K562 (cell line): ENCODE measurements around the gene LAMA2. TPM values are rescaled to one million over a fixed set of nuclear protein-coding genes. Genes with fewer than 3 reads are reported as not detected.

Experiments used
- BRD4 ChIP-seq: fragments of 200-600 bp; sonication (generic); IDR thresholded peaks from 2 replicates; pipeline ENCODE4 v1.6.1; 2017; ENCODE audit warnings: inconsistent platforms
- FOXK2 ChIP-seq, 2 experiments: fragments of 450-650 bp; IDR thresholded peaks in 1 of 2; conservative IDR thresholded peaks in 1 of 2; 2 replicates each; pipeline ENCODE4 v1.6.1; 2016; ENCODE audit warnings: low read depth in 2 of 2, mild to moderate bottlenecking in 1 of 2
- FOXP4 ChIP-seq: sonication (generic); formaldehyde crosslinking; IDR thresholded peaks from 2 replicates; pipeline ENCODE4 v1.8.0; 2022; ENCODE audit warnings: mild to moderate bottlenecking, missing genetic modification reagents, borderline replicate concordance
- FUS ChIP-seq: fragments of 200-400 bp; formaldehyde crosslinking; optimal IDR thresholded peaks from 2 replicates; pipeline ENCODE3; 2017; ENCODE audit warnings: low read depth, low read length
- GABPB2 ChIP-seq: fragments of 250-450 bp; sonication (Bioruptor Pico); conservative IDR thresholded peaks from 2 replicates; pipeline ENCODE4 v1.5.1; 2021; ENCODE audit warnings: mild to moderate bottlenecking
- HDGF ChIP-seq: fragments of 450-650 bp; IDR thresholded peaks from 2 replicates; pipeline ENCODE4 v1.6.1; 2016
- SMARCA4 ChIP-seq: fragments of 450-650 bp; IDR thresholded peaks from 2 replicates; pipeline ENCODE4 v1.6.1; 2016
- TEAD4 ChIP-seq, 2 experiments: sonication (generic) in 1 of 2; formaldehyde crosslinking in 1 of 2; IDR thresholded peaks; 2 replicates each; pipeline versions ENCODE4 v1.6.1 to v1.8.0; 2012 to 2022; ENCODE audit warnings: borderline replicate concordance in 1 of 2, inconsistent platforms in 1 of 2, low read length in 1 of 2, mild to moderate bottlenecking in 1 of 2, missing genetic modification reagents in 1 of 2
- TOE1 ChIP-seq, 2 experiments: fragments of 450-650 bp in 1 of 2; sonication (generic) in 1 of 2; formaldehyde crosslinking in 1 of 2; IDR thresholded peaks; 2 replicates each; pipeline versions ENCODE4 v1.7.1 to v1.8.0; 2016 to 2022; ENCODE audit warnings: borderline replicate concordance in 2 of 2, mild to moderate bottlenecking in 2 of 2, antibody characterized with exemption in 1 of 2, inconsistent platforms in 1 of 2, low read depth in 1 of 2, missing genetic modification reagents in 1 of 2, moderate library complexity in 1 of 2
- ZEB2 ChIP-seq: fragments of 450-650 bp; IDR thresholded peaks from 2 replicates; pipeline ENCODE4 v1.6.1; 2016
- ZNF398 ChIP-seq: fragments of 250-450 bp; sonication (Bioruptor Pico); IDR thresholded peaks from 2 replicates; pipeline ENCODE4 v1.8.0; 2021; ENCODE audit warnings: moderate library complexity, mild to moderate bottlenecking, inconsistent platforms
- ZNF699 ChIP-seq: fragments of 250-450 bp; sonication (Bioruptor Pico); IDR thresholded peaks from 2 replicates; pipeline ENCODE4 v1.8.0; 2021; ENCODE audit warnings: mild to moderate bottlenecking, moderate library complexity; ENCODE audit not compliant: insufficient replicate concordance
- polyA plus RNA-seq, 8 experiments: library from polyadenylated mRNA; depleted of rRNA in 4 of 8; stranded (reverse) in 5 of 8; unstranded in 3 of 8; fragments of >200 nt; fragmentation: Nextera tagmentation in 2 of 8; fragmentation: Illumina TruSeq in 1 of 8; extraction: Ambion mirVana in 2 of 8; extraction: Trizol in 1 of 8; gene quantifications; 2 replicates each; pipeline versions ENCODE4 v1.2.1 to v1.2.3, GENCODE V29; 2011 to 2014; ENCODE audit warnings: inconsistent platforms in 1 of 8, missing spikeins in 1 of 8
- total RNA-seq, 7 experiments: library from RNA; depleted of rRNA in 6 of 7; stranded (reverse); fragments of >200 nt in 6 of 7; fragmentation: Illumina TruSeq in 2 of 7; extraction: Trizol in 2 of 7; gene quantifications; 2 replicates each; pipeline versions ENCODE4 v1.2.1 to v1.2.3, GENCODE V29; 2011 to 2021; ENCODE audit warnings: low replicate concordance in 1 of 7

LAMA2 gene
- total and polyA plus RNA-seq, 9 of the 15 experiments (the other 6 are each of a cell fraction or from before 2014, with no cell fraction given), result 0.04 to 1.5 (median 0.36) TPM

- no peak for TF ChIP-seq ZNF398 (CRISPR knock-in tag)
- no peak for TF ChIP-seq ZNF699 (CRISPR knock-in tag)
- TF ChIP-seq BRD4, result no peak
- no peak for TF ChIP-seq SMARCA4
- TF ChIP-seq TEAD4 (IDR thresholded peaks at IDR 0.05; ENCODE audit: low read length), result no peak
- TF ChIP-seq TEAD4 (CRISPR knock-in tag; IDR thresholded peaks at IDR 0.05; ENCODE audit: borderline replicate concordance), result no peak
- TF ChIP-seq HDGF, result no peak
- TF ChIP-seq FUS, result no peak
- TF ChIP-seq ZEB2, result no peak
- no peak for TF ChIP-seq TOE1 (IDR thresholded peaks at IDR 0.05; ENCODE audit: borderline replicate concordance)
- no peak for TF ChIP-seq TOE1 (CRISPR knock-in tag; IDR thresholded peaks at IDR 0.05; ENCODE audit: borderline replicate concordance, low read depth)
- no peak for TF ChIP-seq GABPB2 (CRISPR knock-in tag)
- no peak for TF ChIP-seq FOXP4 (CRISPR knock-in tag)
- no peak for TF ChIP-seq FOXK2 (conservative IDR thresholded peaks at IDR 0.05 in 1 of 2, IDR thresholded peaks at IDR 0.05 in 1 of 2; ENCODE audit: low read depth in 2 of 2)
Measured at GRCh38 chr6:129488313-129488712, 605.4 kb downstream of the LAMA2 start (continued).
